Ishikawa (cell line): ENCODE data around the gene ANKRD65.

ENCODE experiments used
- CEBPB ChIP-seq: IDR thresholded peaks from 2 replicates; pipeline ENCODE4 v1.6.1; 2012
- CREB1 ChIP-seq: IDR thresholded peaks from 2 replicates; pipeline ENCODE4 v1.6.1; 2012; ENCODE audit warnings: low read depth
- EGR1 ChIP-seq: IDR thresholded peaks from 2 replicates; pipeline ENCODE4 v1.6.1; 2012
- EP300 ChIP-seq: IDR thresholded peaks from 2 replicates; pipeline ENCODE4 v1.6.1; 2012; ENCODE audit warnings: borderline replicate concordance
- FOXM1 ChIP-seq: IDR thresholded peaks from 2 replicates; pipeline ENCODE4 v1.6.1; 2012; ENCODE audit warnings: low read depth, borderline replicate concordance
- MAX ChIP-seq: IDR thresholded peaks from 2 replicates; pipeline ENCODE4 v1.6.1; 2012
- NFIC ChIP-seq: IDR thresholded peaks from 2 replicates; pipeline ENCODE4 v1.6.1; 2012
- RAD21 ChIP-seq: IDR thresholded peaks from 2 replicates; pipeline ENCODE4 v1.6.1; 2012; ENCODE audit warnings: low read depth
- TAF1 ChIP-seq: IDR thresholded peaks from 2 replicates; pipeline ENCODE4 v1.6.1; 2012; ENCODE audit warnings: low read depth, mild to moderate bottlenecking
- TCF12 ChIP-seq: IDR thresholded peaks from 2 replicates; pipeline ENCODE4 v1.6.1; 2012; ENCODE audit warnings: low read depth
- TEAD4 ChIP-seq: IDR thresholded peaks from 2 replicates; pipeline ENCODE4 v1.6.1; 2012
- YY1 ChIP-seq: IDR thresholded peaks from 2 replicates; pipeline ENCODE4 v1.6.1; 2012; ENCODE audit warnings: low read depth
- ZBTB7A ChIP-seq: IDR thresholded peaks from 2 replicates; pipeline ENCODE4 v1.6.1; 2012; ENCODE audit warnings: low read depth
- TF ChIP-seq, protein P1 (sequence below): IDR thresholded peaks from 2 replicates; pipeline ENCODE4 v1.6.1; 2012
- TF ChIP-seq, protein P2 (sequence below): IDR thresholded peaks from 2 replicates; pipeline ENCODE4 v1.6.1; 2012; ENCODE audit warnings: low read depth, mild to moderate bottlenecking

ANKRD65 gene

DNA sequence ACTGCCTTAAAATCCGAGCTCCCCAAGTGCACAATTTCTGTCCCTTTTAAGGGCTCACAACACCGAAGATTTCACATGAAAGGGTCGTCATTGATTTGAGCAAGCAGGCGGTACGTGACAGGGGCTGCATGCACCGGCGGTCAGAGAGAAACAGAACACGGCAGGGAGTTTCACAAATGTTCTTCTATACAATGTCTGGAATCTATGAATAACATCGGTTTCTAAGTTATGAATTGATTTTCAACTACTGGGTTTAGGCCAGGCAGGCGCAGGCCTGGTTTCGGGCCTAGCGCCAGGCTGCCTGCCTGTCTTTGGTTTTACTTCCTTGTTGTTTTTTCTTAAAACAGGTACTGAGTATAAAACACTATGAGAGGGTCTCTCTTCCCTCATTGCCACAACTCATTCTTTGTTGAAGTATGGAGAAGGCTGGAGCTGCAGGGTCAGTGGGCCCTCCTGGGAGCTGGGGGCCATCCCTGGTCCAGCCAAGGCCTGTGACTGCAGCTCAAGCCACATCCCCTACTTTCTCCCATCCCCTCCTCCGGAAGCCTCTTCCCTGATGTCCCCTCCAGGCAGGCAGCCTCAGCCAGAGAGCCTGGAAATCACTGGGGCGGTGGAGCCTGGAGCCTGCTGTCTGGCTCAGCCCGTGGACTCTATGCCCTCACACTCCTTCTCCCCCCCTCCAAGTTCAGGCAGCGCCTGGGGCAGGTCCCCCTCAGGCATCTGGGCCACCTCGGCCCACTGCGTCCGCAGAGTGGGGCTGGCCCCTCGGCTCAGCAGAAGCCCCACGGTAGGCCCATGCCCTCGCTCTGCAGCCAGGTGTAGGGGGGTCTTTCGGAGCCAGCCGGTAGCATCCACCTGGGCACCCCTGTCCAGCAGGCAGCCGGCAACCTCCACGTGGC lies 2.4 kb downstream of the ANKRD65 start:
- no peak for TF ChIP-seq CEBPB
- no peak for TF ChIP-seq TEAD4
- TF ChIP-seq EGR1, result no peak
- TF ChIP-seq CREB1, result no peak
- TF ChIP-seq RAD21, result no peak
- TF ChIP-seq, protein P1, sequence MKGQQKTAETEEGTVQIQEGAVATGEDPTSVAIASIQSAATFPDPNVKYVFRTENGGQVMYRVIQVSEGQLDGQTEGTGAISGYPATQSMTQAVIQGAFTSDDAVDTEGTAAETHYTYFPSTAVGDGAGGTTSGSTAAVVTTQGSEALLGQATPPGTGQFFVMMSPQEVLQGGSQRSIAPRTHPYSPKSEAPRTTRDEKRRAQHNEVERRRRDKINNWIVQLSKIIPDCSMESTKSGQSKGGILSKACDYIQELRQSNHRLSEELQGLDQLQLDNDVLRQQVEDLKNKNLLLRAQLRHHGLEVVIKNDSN, result no peak
- no peak for TF ChIP-seq FOXM1
- no peak for TF ChIP-seq YY1
- TF ChIP-seq EP300, result no peak
- TF ChIP-seq MAX, result no peak
- no peak for TF ChIP-seq ZBTB7A
- TF ChIP-seq, protein P2, sequence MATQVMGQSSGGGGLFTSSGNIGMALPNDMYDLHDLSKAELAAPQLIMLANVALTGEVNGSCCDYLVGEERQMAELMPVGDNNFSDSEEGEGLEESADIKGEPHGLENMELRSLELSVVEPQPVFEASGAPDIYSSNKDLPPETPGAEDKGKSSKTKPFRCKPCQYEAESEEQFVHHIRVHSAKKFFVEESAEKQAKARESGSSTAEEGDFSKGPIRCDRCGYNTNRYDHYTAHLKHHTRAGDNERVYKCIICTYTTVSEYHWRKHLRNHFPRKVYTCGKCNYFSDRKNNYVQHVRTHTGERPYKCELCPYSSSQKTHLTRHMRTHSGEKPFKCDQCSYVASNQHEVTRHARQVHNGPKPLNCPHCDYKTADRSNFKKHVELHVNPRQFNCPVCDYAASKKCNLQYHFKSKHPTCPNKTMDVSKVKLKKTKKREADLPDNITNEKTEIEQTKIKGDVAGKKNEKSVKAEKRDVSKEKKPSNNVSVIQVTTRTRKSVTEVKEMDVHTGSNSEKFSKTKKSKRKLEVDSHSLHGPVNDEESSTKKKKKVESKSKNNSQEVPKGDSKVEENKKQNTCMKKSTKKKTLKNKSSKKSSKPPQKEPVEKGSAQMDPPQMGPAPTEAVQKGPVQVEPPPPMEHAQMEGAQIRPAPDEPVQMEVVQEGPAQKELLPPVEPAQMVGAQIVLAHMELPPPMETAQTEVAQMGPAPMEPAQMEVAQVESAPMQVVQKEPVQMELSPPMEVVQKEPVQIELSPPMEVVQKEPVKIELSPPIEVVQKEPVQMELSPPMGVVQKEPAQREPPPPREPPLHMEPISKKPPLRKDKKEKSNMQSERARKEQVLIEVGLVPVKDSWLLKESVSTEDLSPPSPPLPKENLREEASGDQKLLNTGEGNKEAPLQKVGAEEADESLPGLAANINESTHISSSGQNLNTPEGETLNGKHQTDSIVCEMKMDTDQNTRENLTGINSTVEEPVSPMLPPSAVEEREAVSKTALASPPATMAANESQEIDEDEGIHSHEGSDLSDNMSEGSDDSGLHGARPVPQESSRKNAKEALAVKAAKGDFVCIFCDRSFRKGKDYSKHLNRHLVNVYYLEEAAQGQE, result no peak
- TF ChIP-seq NFIC, result no peak
- no peak for TF ChIP-seq TAF1
- no peak for TF ChIP-seq TCF12

DNA sequence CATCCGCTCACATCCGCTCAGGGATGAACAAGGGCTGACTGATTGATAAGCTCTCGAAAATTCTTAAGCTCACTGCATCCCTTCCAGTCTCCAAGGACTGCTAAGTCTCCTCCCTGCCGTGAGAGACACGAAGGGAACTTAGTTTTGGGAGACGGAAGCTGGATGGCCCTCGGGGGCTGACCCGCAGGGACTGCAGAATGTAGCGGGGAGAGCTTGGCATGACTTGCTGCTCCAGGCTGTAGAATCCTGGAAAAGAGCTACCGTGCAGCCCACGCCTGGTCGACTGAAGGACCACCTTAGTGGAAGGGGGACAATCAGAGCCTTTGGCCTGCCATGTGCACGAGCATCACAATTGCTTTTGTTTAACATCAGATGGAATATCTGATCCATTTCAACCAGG lies 5.3 kb downstream of the ANKRD65 start:
- no peak for TF ChIP-seq EGR1
- TF ChIP-seq CREB1, result no peak
- TF ChIP-seq ZBTB7A, result no peak
- TF ChIP-seq CEBPB, result no peak
- no peak for TF ChIP-seq TEAD4
- TF ChIP-seq NFIC, result no peak
- TF ChIP-seq YY1, result no peak
- TF ChIP-seq RAD21, result no peak
- no peak for TF ChIP-seq MAX
- TF ChIP-seq FOXM1, result no peak
- TF ChIP-seq TCF12, result no peak
- TF ChIP-seq, protein P2, result no peak
- no peak for TF ChIP-seq TAF1
- TF ChIP-seq, protein P1, result no peak
- no peak for TF ChIP-seq EP300

GRCh38 chr1:1411626-1412025 lies 9.4 kb downstream of the ANKRD65 start:
- TF ChIP-seq CEBPB, result no peak
- TF ChIP-seq FOXM1, result no peak
- no peak for TF ChIP-seq TCF12
- no peak for TF ChIP-seq ZBTB7A
- no peak for TF ChIP-seq YY1
- TF ChIP-seq EP300, result no peak
- no peak for TF ChIP-seq NFIC
- no peak for TF ChIP-seq EGR1
- TF ChIP-seq TEAD4, result no peak
- no peak for TF ChIP-seq CREB1
- TF ChIP-seq, protein P2, result no peak
- TF ChIP-seq TAF1, result no peak
- no peak for TF ChIP-seq MAX
